GM03348 (cell line): ENCODE measurements around the gene PHF21A.

Experiments used
- DNase-seq: peaks from one replicate; pipeline ENCODE4 v3.0.0; 2012; ENCODE audit warnings: low spot score

Gene PHF21A

GRCh38 chr11:45902452-45903380 is 218.5 kb downstream of the PHF21A start:
- no peak for DNase-seq

GRCh38 chr11:45901626-45902025 is 219.6 kb downstream of the PHF21A start:
- no peak for DNase-seq

- peak; percentile 40 for DNase-seq
Measured at GRCh38 chr11:45900916-45901617, 220.2 kb downstream of the PHF21A start.

GRCh38 chr11:45900175-45900800 is 221.0 kb downstream of the PHF21A start:
- DNase-seq, result peak; percentile 51

GRCh38 chr11:45899448-45900174 is 221.6 kb downstream of the PHF21A start:
- DNase-seq, result peak; percentile 95

- DNase-seq, result no peak
Measured at GRCh38 chr11:45899086-45899447, 222.2 kb downstream of the PHF21A start.

- DNase-seq, result no peak
Measured at GRCh38 chr11:45897556-45897955, 223.7 kb downstream of the PHF21A start.

- DNase-seq, result no peak
Measured at GRCh38 chr11:45896422-45896984, 224.8 kb downstream of the PHF21A start.

GRCh38 chr11:45895553-45896259 is 225.5 kb downstream of the PHF21A start:
- DNase-seq, result no peak

- no peak for DNase-seq
Measured at GRCh38 chr11:45894555-45895247, 226.6 kb downstream of the PHF21A start.

GRCh38 chr11:45892856-45893255 is 228.4 kb downstream of the PHF21A start:
- no peak for DNase-seq

GRCh38 chr11:45890886-45891550 is 230.2 kb downstream of the PHF21A start:
- no peak for DNase-seq

GRCh38 chr11:45889966-45890365 is 231.3 kb downstream of the PHF21A start:
- no peak for DNase-seq

GRCh38 chr11:45889555-45889954 is 231.7 kb downstream of the PHF21A start:
- DNase-seq, result no peak

- DNase-seq, result no peak
Measured at GRCh38 chr11:45887587-45887986, 233.7 kb downstream of the PHF21A start.

GRCh38 chr11:45886816-45887520 is 234.3 kb downstream of the PHF21A start:
- DNase-seq, result no peak

GRCh38 chr11:45885921-45886721 is 235.1 kb downstream of the PHF21A start:
- DNase-seq, result no peak

GRCh38 chr11:45885274-45885920 is 235.9 kb downstream of the PHF21A start, which contains the start of gene MAPK8IP1:
TSS of gene MAPK8IP1 (plus strand) at chr11:45885651. CDS start at chr11:45885821, 170 bp downstream.
- DNase-seq, result peak; percentile 91
